Fibroblast of mammary gland (primary cell): ENCODE results near the gene TNFRSF25.

ENCODE experiments used
- DNase-seq: peaks from one replicate; pipeline ENCODE4 v3.0.0-alpha.2; 2010; ENCODE audit warnings: low read depth
- H3K4me3 ChIP-seq: 2 replicates; pipeline ENCODE4 v1.5.1; 2011; ENCODE audit warnings: low read depth, mild to moderate bottlenecking, low read length, moderate library complexity; ENCODE audit not compliant: control insufficient read depth
- TF ChIP-seq, protein P1 (sequence below): conservative IDR thresholded peaks from 2 replicates; pipeline ENCODE4 v1.5.1; 2011; ENCODE audit warnings: low read depth, low read length, inconsistent platforms; ENCODE audit not compliant: control insufficient read depth, insufficient read depth

The TNFRSF25 gene

DNA sequence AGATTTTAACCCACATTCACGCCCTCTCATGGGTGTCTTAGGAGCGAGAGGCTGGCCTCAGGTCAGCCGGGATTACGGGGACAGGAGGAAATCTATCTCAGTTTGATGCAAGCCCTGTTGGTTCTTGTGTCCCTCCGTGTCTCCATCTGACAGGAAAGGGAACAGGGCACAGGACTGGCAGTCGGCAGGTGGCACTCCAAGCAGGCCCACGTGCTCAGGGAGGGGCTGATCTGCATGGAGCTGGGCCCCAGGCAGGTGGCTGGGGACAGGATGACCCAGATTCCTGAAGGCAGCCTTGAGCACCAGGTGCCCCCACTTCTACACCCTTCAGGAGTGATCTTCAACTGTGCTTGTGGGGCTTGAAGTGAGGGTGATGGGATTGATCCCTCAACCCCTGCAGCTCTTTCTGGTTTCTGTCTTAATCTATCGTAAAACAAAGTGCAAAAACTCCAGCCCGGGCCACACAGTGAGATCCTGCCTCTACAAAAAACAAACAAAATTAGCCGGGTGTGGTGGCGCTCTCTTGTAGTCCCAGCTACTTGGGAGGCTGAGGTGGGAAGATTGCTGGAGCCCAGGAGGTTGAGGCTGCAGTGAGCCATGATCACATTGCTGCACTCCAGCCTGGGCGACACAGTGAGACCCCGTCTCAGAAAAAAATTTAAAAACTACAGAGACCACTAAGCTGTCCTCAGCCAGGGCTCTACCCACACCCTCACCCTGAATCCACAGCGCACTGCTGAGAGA is 17.2 kb upstream of the TNFRSF25 start:
- TF ChIP-seq, protein P1, sequence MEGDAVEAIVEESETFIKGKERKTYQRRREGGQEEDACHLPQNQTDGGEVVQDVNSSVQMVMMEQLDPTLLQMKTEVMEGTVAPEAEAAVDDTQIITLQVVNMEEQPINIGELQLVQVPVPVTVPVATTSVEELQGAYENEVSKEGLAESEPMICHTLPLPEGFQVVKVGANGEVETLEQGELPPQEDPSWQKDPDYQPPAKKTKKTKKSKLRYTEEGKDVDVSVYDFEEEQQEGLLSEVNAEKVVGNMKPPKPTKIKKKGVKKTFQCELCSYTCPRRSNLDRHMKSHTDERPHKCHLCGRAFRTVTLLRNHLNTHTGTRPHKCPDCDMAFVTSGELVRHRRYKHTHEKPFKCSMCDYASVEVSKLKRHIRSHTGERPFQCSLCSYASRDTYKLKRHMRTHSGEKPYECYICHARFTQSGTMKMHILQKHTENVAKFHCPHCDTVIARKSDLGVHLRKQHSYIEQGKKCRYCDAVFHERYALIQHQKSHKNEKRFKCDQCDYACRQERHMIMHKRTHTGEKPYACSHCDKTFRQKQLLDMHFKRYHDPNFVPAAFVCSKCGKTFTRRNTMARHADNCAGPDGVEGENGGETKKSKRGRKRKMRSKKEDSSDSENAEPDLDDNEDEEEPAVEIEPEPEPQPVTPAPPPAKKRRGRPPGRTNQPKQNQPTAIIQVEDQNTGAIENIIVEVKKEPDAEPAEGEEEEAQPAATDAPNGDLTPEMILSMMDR = no peak
- DNase-seq = no peak
- H3K4me3 ChIP-seq = no peak overlapping the region

- DNase-seq = no peak
- no peak overlapping the region for H3K4me3 ChIP-seq
- TF ChIP-seq, protein P1 = no peak
These were observed 15.8 kb upstream of the TNFRSF25 start for GRCh38 chr1:6481820-6482219.

DNA sequence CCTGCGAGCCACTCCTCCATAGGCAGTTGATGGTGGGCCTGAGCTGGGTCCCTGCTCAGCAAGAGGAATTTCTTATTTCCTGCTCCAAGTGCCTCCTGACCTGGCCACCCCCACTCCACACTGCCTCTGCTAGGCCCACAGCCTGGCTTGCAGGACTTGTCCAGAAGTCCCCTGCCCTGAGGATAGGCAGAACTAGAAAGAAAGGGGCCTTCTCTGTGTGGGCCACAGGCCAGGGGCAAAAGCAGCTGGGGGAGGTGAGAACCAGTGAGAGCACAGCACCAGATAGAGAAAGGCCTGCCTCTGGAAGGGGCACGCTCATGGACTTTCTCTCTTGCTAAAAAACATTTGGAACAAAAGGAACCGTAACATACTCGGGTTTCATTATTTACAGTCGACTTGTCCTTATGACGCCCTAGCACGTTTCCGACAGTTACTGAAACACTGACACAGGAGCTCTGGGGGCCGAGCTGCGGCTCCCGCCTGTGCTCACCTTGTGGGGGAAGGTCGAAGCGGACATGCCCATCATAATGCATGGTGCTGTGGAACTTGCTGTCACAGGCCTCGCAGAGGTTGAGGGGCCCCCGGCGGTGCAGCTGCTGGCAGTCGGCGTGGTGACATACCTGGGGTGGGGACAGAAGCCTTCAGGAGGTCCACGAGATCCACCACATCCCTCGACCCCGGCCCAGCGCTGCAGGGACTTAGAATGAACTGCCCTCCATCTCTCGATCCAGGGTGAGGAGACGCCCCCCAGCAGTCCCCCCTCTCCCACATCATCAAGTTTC is 11.3 kb upstream of the TNFRSF25 start:
- no peak for DNase-seq
- TF ChIP-seq, protein P1 = no peak

DNA sequence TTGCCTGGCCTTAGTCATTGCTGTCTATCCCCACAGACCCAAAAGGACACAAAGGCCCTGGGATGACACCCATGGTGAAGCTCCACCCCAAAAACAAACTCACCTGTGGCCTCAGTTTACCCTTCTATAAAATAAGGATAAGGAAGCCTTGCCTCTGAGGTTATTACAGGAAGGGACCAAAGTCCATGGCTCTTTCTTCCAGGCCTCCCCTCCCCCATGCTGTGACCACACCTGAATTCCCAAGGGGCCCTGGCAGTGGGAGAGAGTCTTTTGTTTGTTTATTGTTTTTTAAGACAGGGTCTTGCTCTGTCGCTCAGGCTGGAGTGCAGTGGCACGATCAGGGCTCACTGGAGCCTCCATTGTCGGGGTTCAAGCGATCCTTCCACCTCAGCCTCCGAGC is 10.5 kb upstream of the TNFRSF25 start:
- TF ChIP-seq, protein P1 = no peak
- no peak overlapping the region for H3K4me3 ChIP-seq
- DNase-seq = no peak

More for the DNA sequence above, 11.3 kb upstream of the TNFRSF25 start:
- H3K4me3 ChIP-seq = no peak overlapping the region

DNA sequence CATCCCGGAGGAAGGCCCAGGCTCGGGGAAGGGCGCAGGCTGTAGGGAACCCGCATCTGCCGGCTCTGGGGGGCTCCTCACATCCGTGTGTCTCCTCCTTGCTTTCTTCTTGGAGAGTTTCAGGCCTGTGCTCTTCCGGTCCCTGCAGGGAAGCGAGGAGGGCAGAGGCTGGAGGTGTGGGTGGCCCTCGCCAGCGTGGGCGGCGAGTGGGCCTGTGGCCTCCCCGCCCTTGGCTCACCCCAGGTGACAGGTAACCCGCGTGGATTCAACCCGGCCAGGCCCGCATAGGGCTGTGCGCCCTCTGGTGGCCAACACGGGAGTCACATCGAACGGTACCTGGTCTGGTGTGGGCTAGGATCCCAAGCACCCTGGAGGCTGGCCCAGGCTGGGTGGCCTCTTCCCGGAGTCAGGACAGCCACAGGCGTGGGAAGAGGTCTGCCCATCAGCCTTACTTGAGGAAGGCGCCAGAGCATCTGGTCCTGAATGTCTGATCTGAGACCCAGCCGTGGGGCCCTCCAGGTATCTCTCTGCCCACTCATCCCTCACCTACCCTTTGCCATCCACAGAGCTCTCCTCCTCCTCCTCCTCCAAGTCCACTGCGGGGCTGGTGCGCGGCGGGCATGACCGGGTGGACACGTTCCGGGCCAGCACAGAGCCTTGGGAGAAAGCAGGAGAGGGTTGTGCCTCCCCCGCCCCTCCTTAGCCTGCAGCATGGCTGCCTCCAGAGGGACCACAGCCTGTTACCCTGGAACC is 9.6 kb upstream of the TNFRSF25 start:
- peak; percentile 20 for DNase-seq
- TF ChIP-seq, protein P1 = peak; percentile 80
- H3K4me3 ChIP-seq = no peak overlapping the region

- TF ChIP-seq, protein P1 = no peak
- H3K4me3 ChIP-seq = no peak overlapping the region
- DNase-seq = no peak
These were observed 8.9 kb upstream of the TNFRSF25 start for GRCh38 chr1:6474815-6475282.
